ENCODE data around the gene FGFBP1.

DNA sequence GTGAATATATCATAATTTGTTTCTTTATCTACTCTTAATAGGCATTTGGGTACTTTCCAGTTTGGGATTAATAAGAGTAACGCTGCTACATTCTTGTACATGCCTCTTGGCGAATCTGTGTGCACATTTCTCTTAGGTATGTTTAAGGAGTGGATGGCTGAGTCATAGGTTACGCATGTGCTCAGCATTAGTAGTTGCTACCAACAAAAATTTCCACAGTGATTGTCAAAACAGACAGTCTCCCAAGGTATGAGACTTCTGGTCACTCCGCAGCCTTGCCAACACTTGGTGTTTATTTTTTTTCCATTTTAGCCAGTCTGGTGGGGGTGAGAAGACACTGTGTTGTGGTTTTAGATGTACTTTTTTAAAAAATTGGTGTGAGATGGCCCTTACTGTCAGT is 44.6 kb downstream of the FGFBP1 start:
- 0 out of 2 replicates have a peak, but pooled peaks have one; percentile 13 for TF ChIP-seq ISL1 (CRISPR knock-in tag; IDR thresholded peaks at IDR 0.05)
- TF ChIP-seq, protein P1, sequence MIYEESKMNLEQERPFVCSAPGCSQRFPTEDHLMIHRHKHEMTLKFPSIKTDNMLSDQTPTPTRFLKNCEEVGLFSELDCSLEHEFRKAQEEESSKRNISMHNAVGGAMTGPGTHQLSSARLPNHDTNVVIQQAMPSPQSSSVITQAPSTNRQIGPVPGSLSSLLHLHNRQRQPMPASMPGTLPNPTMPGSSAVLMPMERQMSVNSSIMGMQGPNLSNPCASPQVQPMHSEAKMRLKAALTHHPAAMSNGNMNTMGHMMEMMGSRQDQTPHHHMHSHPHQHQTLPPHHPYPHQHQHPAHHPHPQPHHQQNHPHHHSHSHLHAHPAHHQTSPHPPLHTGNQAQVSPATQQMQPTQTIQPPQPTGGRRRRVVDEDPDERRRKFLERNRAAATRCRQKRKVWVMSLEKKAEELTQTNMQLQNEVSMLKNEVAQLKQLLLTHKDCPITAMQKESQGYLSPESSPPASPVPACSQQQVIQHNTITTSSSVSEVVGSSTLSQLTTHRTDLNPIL (CRISPR knock-in tag; IDR thresholded peaks at IDR 0.05; ENCODE audit: low read depth): no peak

All from SK-N-SH treated with all-trans-retinoic acid at 6 μM for 48 hours (cell line).